H9 (cell line): Measurements from ENCODE around the gene CHD6. TPM values are rescaled to one million over a fixed set of nuclear protein-coding genes. Genes with fewer than 3 reads are reported as not detected.

Experiments used
- DNase-seq: peaks from one replicate; pipeline ENCODE4 v3.0.0-alpha.2; 2017
- H2AFZ ChIP-seq: one replicate; pipeline ENCODE4 v1.6.1; 2013; ENCODE audit warnings: mild to moderate bottlenecking, low read length, control low read depth, moderate library complexity
- H2AK5ac ChIP-seq: 2 replicates; pipeline ENCODE4 v1.6.1; 2013; ENCODE audit warnings: low read length, control low read depth, mixed read lengths; ENCODE audit not compliant: insufficient read length
- H2BK120ac ChIP-seq: one replicate; pipeline ENCODE4 v1.6.1; 2013; ENCODE audit warnings: low read depth, mild to moderate bottlenecking, low read length, control low read depth, inconsistent platforms; ENCODE audit not compliant: poor library complexity, severe bottlenecking
- H2BK12ac ChIP-seq: 2 replicates; pipeline ENCODE4 v1.6.1; 2013; ENCODE audit warnings: low read length, control low read depth, mixed read lengths, low read depth; ENCODE audit not compliant: insufficient read length
- H2BK15ac ChIP-seq: 2 replicates; pipeline ENCODE4 v1.6.1; 2013; ENCODE audit warnings: low read depth, low read length, control low read depth
- H2BK20ac ChIP-seq: one replicate; pipeline ENCODE4 v1.6.1; 2013; ENCODE audit warnings: low read depth, mild to moderate bottlenecking, low read length, control low read depth, inconsistent platforms; ENCODE audit not compliant: poor library complexity, severe bottlenecking
- H2BK5ac ChIP-seq: 2 replicates; pipeline ENCODE4 v1.6.1; 2013; ENCODE audit warnings: low read length, control low read depth, mixed read lengths; ENCODE audit not compliant: insufficient read length
- H3K14ac ChIP-seq: 2 replicates; pipeline ENCODE4 v1.6.1; 2013; ENCODE audit warnings: low read length, control low read depth; ENCODE audit not compliant: insufficient read depth
- H3K18ac ChIP-seq: 2 replicates; pipeline ENCODE4 v1.6.1; 2013; ENCODE audit warnings: low read depth, mild to moderate bottlenecking, mixed read lengths, low read length, control low read depth; ENCODE audit not compliant: insufficient read length
- H3K23ac ChIP-seq: 2 replicates; pipeline ENCODE4 v1.6.1; 2013; ENCODE audit warnings: low read length, control low read depth, mixed read lengths, low read depth; ENCODE audit not compliant: insufficient read length
- H3K23me2 ChIP-seq: 2 replicates; pipeline ENCODE4 v1.6.1; 2013; ENCODE audit warnings: low read depth, mild to moderate bottlenecking, mixed read lengths, low read length, control low read depth; ENCODE audit not compliant: insufficient read length, poor library complexity, severe bottlenecking
- H3K27ac ChIP-seq: 2 replicates; pipeline ENCODE4 v1.5.1; 2013; ENCODE audit warnings: low read length, control low read depth, mixed read lengths, low read depth; ENCODE audit not compliant: insufficient read length
- H3K27me3 ChIP-seq: 2 replicates; pipeline ENCODE4 v1.6.1; 2013; ENCODE audit warnings: low read length, control low read depth, inconsistent platforms; ENCODE audit not compliant: insufficient read depth
- H3K4ac ChIP-seq: 2 replicates; pipeline ENCODE4 v1.6.1; 2013; ENCODE audit warnings: low read depth, mild to moderate bottlenecking, control low read depth, inconsistent platforms, low read length, moderate library complexity
- H3K4me1 ChIP-seq: 2 replicates; pipeline ENCODE4 v1.6.1; 2013; ENCODE audit warnings: low read length, control low read depth, inconsistent platforms; ENCODE audit not compliant: insufficient read depth
- H3K4me2 ChIP-seq: 2 replicates; pipeline ENCODE4 v1.6.1; 2013; ENCODE audit warnings: low read length, control low read depth, mixed read lengths; ENCODE audit not compliant: insufficient read length, insufficient read depth
- H3K56ac ChIP-seq: 2 replicates; pipeline ENCODE4 v1.6.1; 2013; ENCODE audit warnings: low read depth, mild to moderate bottlenecking, mixed read lengths, low read length, control low read depth; ENCODE audit not compliant: insufficient read length
- H3K79me1 ChIP-seq: 2 replicates; pipeline ENCODE4 v1.6.1; 2013; ENCODE audit warnings: low read depth, mild to moderate bottlenecking, moderate library complexity, low read length, control low read depth, inconsistent platforms; ENCODE audit not compliant: insufficient read depth, poor library complexity, severe bottlenecking
- H3K79me2 ChIP-seq: 2 replicates; pipeline ENCODE4 v1.6.1; 2013; ENCODE audit warnings: low read length, control low read depth, inconsistent platforms; ENCODE audit not compliant: insufficient read depth
- H3K9ac ChIP-seq: 2 replicates; pipeline ENCODE4 v1.6.1; 2013; ENCODE audit warnings: low read length, control low read depth, mixed read lengths; ENCODE audit not compliant: insufficient read length; ENCODE audit errors: extremely low read depth
- H3K9me3 ChIP-seq: one replicate; pipeline ENCODE4 v1.6.1; 2013; ENCODE audit warnings: low read depth, low read length, inconsistent platforms; ENCODE audit not compliant: control insufficient read depth
- H3T11ph ChIP-seq: one replicate; pipeline ENCODE4 v1.6.1; 2013; ENCODE audit warnings: mild to moderate bottlenecking, low read length, control low read depth, inconsistent platforms
- H4K20me1 ChIP-seq: one replicate; pipeline ENCODE4 v1.6.1; 2013; ENCODE audit not compliant: control insufficient read depth, insufficient read length, insufficient read depth
- H4K5ac ChIP-seq: 2 replicates; pipeline ENCODE4 v1.6.1; 2013; ENCODE audit warnings: low read depth, mild to moderate bottlenecking, mixed read lengths, low read length, control low read depth; ENCODE audit not compliant: insufficient read length
- H4K8ac ChIP-seq: replicated peaks from 2 replicates; pipeline ENCODE4 v1.6.1; 2013; ENCODE audit warnings: low read length, control low read depth, mixed read lengths, low read depth; ENCODE audit not compliant: insufficient read length
- H4K91ac ChIP-seq: 2 replicates; pipeline ENCODE4 v1.6.1; 2013; ENCODE audit warnings: low read depth, mild to moderate bottlenecking, moderate library complexity, mixed read lengths, low read length, control low read depth; ENCODE audit not compliant: insufficient read length
- H3K27ac Mint-ChIP-seq, 3 experiments: 2 replicates in 2 of 3; 3 replicates in 1 of 3; pipeline ENCODE4 v1.8.0; 2020 to 2021; ENCODE audit warnings: mixed read lengths in 3 of 3, mild to moderate bottlenecking in 1 of 3, moderate library complexity in 1 of 3
- H3K27me3 Mint-ChIP-seq: 2 replicates; pipeline ENCODE4 v1.8.0; 2021; ENCODE audit warnings: low read depth, mild to moderate bottlenecking, moderate library complexity, mixed read lengths
- H3K36me3 Mint-ChIP-seq, 3 experiments: 2 replicates in 2 of 3; 3 replicates in 1 of 3; pipeline ENCODE4 v1.8.0; 2020 to 2021; ENCODE audit warnings: low read depth in 3 of 3, mixed read lengths in 3 of 3; ENCODE audit not compliant: insufficient read depth in 1 of 3
- H3K4me1 Mint-ChIP-seq, 2 experiments: 2 replicates each; pipeline ENCODE4 v1.8.0; 2020; ENCODE audit warnings: mixed read lengths in 2 of 2
- H3K4me3 Mint-ChIP-seq, 2 experiments: 2 replicates in 1 of 2; 3 replicates in 1 of 2; pipeline ENCODE4 v1.8.0; 2020 to 2021; ENCODE audit warnings: mild to moderate bottlenecking in 2 of 2, mixed read lengths in 2 of 2, moderate library complexity in 1 of 2
- H3K9me3 Mint-ChIP-seq, 2 experiments: 2 replicates in 1 of 2; 3 replicates in 1 of 2; pipeline ENCODE4 v1.8.0; 2020; ENCODE audit warnings: mild to moderate bottlenecking in 2 of 2, mixed read lengths in 2 of 2, moderate library complexity in 1 of 2
- total RNA-seq: library from RNA; stranded (reverse); gene quantifications from 2 replicates; pipeline ENCODE4 v1.2.1, GENCODE V29; 2021
- TF ChIP-seq, protein P1 (sequence below): fragments of 200-600 bp; sonication (generic); conservative IDR thresholded peaks from 3 replicates; pipeline ENCODE4 v1.8.0; 2021; ENCODE audit warnings: antibody characterized with exemption, mild to moderate bottlenecking

Gene CHD6
- total RNA-seq, 1 experiment from 2014 or later = 51.5 TPM

- Histone ChIP-seq H2BK12ac (no peak overlapping the region), H3K9ac (no peak overlapping the region), H3K4ac (no peak overlapping the region), H2BK20ac (no peak overlapping the region), H3K79me1 (no peaks in the 10 kb centered on the region), H3K4me2 (no peak overlapping the region), H4K5ac (no peak overlapping the region), H3K4me1 (no peaks in the 10 kb centered on the region), H2BK5ac (no peak overlapping the region), H2AK5ac (no peak overlapping the region), H3K23ac (no peak overlapping the region), H3K9me3 (no peaks in the 10 kb centered on the region), H4K20me1 (no peaks in the 10 kb centered on the region), H2AFZ (no peak overlapping the region), H3K79me2 (no peaks in the 10 kb centered on the region; the same call in 1 of the 2 replicates), H3K27ac (no peak overlapping the region), H2BK15ac (no peak overlapping the region), H3K14ac (no peak overlapping the region), H4K91ac (no peak overlapping the region), H3K56ac (no peak overlapping the region), H3K18ac (no peak overlapping the region), H4K8ac (no peak overlapping the region), H3T11ph (no peak overlapping the region), H3K27me3 (no peaks in the 10 kb centered on the region), H3K23me2 (peaks cover 6% of the 10 kb centered on the region), H2BK120ac (no peak overlapping the region)
- TF ChIP-seq, protein P1, sequence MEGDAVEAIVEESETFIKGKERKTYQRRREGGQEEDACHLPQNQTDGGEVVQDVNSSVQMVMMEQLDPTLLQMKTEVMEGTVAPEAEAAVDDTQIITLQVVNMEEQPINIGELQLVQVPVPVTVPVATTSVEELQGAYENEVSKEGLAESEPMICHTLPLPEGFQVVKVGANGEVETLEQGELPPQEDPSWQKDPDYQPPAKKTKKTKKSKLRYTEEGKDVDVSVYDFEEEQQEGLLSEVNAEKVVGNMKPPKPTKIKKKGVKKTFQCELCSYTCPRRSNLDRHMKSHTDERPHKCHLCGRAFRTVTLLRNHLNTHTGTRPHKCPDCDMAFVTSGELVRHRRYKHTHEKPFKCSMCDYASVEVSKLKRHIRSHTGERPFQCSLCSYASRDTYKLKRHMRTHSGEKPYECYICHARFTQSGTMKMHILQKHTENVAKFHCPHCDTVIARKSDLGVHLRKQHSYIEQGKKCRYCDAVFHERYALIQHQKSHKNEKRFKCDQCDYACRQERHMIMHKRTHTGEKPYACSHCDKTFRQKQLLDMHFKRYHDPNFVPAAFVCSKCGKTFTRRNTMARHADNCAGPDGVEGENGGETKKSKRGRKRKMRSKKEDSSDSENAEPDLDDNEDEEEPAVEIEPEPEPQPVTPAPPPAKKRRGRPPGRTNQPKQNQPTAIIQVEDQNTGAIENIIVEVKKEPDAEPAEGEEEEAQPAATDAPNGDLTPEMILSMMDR = no peak
- no peak overlapping the region for H3K4me3 Mint-ChIP-seq
- no peaks in the 10 kb centered on the region for H3K36me3 Mint-ChIP-seq
- H3K27me3 Mint-ChIP-seq = peaks cover 1% of the 10 kb centered on the region
- no peaks in the 10 kb centered on the region for H3K9me3 Mint-ChIP-seq
- H3K27ac Mint-ChIP-seq = no peak overlapping the region
- peaks cover 11% of the 10 kb centered on the region in 2 experiments for H3K4me1 Mint-ChIP-seq
- DNase-seq = no peak
These were observed 4.4 kb upstream of the CHD6 start for GRCh38 chr20:41622584-41622983.
